HFFc6 (cell line): Measurements from ENCODE around the gene YPEL1. TPM values are rescaled to one million over a fixed set of nuclear protein-coding genes. Genes with fewer than 3 reads are reported as not detected.

Source experiments
- DNase-seq: peaks from one replicate; pipeline ENCODE4 v3.0.0-alpha.2; 2018
- H3K27ac Mint-ChIP-seq: 2 replicates; pipeline ENCODE4 v1.8.0; 2020; ENCODE audit warnings: mild to moderate bottlenecking, mixed read lengths
- H3K27me3 Mint-ChIP-seq: 2 replicates; pipeline ENCODE4 v1.8.0; 2021; ENCODE audit warnings: mild to moderate bottlenecking, moderate library complexity, mixed read lengths; ENCODE audit not compliant: insufficient read depth
- H3K36me3 Mint-ChIP-seq: 2 replicates; pipeline ENCODE4 v1.8.0; 2021; ENCODE audit warnings: low read depth, mixed read lengths
- H3K4me1 Mint-ChIP-seq: 2 replicates; pipeline ENCODE4 v1.8.0; 2020; ENCODE audit warnings: low read depth, mixed read lengths
- H3K4me3 Mint-ChIP-seq: 2 replicates; pipeline ENCODE4 v1.8.0; 2020; ENCODE audit warnings: mild to moderate bottlenecking, moderate library complexity, mixed read lengths
- H3K9me3 Mint-ChIP-seq: 2 replicates; pipeline ENCODE4 v1.8.0; 2020; ENCODE audit warnings: mild to moderate bottlenecking, mixed read lengths
- total RNA-seq, 6 experiments: library from RNA; stranded (reverse); fragmentation: NEBNext Ultra II Directional; extraction: Animal tissue kit (Norgen Biotek cat#: 25700); gene quantifications; 2 replicates in 1 of 6; 3 replicates in 5 of 6; pipeline ENCODE4 v1.2.3, GENCODE V29; 2021
- TF ChIP-seq, protein P1 (sequence below): fragments of 200-600 bp; sonication (generic); IDR thresholded peaks from 2 replicates; pipeline ENCODE4 v1.5.0; 2021; ENCODE audit warnings: antibody characterized with exemption, mild to moderate bottlenecking

The YPEL1 gene
- total RNA-seq, 6 experiments from 2014 or later, result 0.17 to 0.38 (median 0.20) TPM; not detected in 1

DNA sequence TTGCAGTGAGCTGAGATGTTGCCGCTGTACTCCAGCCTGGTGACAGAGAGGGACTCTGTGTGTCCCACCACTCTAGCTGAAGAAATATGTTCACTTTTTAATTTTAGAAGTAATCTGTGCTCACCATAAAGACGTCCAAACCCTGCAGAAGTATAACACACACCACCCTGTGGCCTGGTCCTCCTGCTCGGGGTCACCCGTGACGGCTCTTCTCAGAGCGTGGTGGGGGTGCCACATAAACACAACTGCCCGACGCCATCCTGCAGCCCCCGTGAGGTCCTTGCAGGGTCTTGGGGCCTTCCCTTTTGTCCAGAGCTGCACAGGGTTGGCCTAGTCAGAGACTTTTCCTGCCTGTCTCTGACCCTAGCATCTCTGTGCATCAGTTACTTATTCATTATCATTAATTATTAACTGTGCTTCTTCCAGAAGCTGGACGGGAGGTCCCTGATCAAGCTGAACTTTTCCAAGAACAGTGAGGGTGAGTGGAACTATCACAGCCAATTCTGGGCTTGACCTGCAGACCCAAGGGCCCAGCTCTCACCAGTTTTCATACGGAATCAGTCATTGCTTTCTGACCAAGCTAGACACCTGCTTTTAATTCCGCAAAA is 60.9 kb downstream of the YPEL1 start:
- Mint-ChIP-seq H3K27me3 (peaks cover 3% of the 10 kb centered on the region), H3K4me3 (no peak overlapping the region), H3K4me1 (no peaks in the 10 kb centered on the region), H3K27ac (no peak overlapping the region), H3K36me3 (peaks cover 14% of the 10 kb centered on the region), H3K9me3 (no peaks in the 10 kb centered on the region)
- TF ChIP-seq, protein P1, sequence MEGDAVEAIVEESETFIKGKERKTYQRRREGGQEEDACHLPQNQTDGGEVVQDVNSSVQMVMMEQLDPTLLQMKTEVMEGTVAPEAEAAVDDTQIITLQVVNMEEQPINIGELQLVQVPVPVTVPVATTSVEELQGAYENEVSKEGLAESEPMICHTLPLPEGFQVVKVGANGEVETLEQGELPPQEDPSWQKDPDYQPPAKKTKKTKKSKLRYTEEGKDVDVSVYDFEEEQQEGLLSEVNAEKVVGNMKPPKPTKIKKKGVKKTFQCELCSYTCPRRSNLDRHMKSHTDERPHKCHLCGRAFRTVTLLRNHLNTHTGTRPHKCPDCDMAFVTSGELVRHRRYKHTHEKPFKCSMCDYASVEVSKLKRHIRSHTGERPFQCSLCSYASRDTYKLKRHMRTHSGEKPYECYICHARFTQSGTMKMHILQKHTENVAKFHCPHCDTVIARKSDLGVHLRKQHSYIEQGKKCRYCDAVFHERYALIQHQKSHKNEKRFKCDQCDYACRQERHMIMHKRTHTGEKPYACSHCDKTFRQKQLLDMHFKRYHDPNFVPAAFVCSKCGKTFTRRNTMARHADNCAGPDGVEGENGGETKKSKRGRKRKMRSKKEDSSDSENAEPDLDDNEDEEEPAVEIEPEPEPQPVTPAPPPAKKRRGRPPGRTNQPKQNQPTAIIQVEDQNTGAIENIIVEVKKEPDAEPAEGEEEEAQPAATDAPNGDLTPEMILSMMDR, result no peak
- DNase-seq, result no peak

DNA sequence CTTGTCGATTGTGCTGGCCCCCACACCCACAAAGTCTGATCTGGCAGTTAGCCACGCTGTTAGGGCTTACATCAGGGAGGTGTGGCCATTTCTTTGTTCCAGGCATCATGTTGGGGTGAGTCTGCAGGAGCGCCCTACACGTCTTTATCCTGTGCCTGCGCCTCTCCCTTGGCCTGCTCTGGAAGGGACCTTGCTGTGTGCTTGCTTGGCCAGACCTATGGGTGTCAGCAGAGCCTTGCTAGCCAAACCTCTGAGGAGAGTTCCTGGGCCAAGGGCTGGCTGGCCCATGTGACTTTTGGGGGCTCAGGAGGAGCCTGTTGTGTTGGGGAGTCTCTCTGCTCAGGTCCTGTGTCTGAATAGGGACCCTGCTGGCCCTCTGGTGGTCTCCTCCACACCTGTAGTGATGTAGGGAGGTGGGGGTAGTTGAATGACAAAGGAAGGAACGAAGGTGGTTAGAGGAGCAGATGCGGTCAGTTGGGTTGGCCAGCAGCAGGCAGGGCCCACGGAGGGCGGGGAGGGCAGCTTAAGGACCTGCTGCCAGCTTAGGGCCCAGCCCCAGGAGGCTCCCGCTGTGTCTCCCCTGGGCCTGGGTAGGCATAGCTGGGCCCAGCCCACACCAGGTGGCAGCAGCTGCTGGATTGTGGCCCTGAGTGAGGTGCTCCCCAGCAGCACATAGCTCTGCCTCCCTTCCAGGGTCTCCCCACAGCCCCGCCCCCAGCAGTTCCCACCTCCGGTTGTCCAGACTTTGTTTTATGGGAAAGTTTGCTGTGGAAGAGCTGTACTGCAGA is 61.9 kb downstream of the YPEL1 start:
- no peak overlapping the region for H3K4me3 Mint-ChIP-seq
- H3K27me3 Mint-ChIP-seq, result peaks cover 3% of the 10 kb centered on the region
- no peak for DNase-seq
- H3K4me1 Mint-ChIP-seq, result no peaks in the 10 kb centered on the region
- no peak overlapping the region; the same call in 1 of the 2 replicates for H3K27ac Mint-ChIP-seq
- peaks cover 14% of the 10 kb centered on the region for H3K36me3 Mint-ChIP-seq
- H3K9me3 Mint-ChIP-seq, result no peaks in the 10 kb centered on the region
- TF ChIP-seq, protein P1, result no peak

- Mint-ChIP-seq H3K27ac (no peak overlapping the region), H3K27me3 (peaks cover 6% of the 10 kb centered on the region), H3K4me1 (peaks cover 5% of the 10 kb centered on the region), H3K36me3 (peaks cover 15% of the 10 kb centered on the region), H3K9me3 (no peaks in the 10 kb centered on the region), H3K4me3 (no peak overlapping the region)
- no peak for DNase-seq
- TF ChIP-seq, protein P1, result no peak
These were observed 63.4 kb downstream of the YPEL1 start for GRCh38 chr22:21672107-21672629.

- Mint-ChIP-seq H3K4me1 (peaks cover 18% of the 10 kb centered on the region), H3K36me3 (peaks cover 5% of the 10 kb centered on the region), H3K4me3 (no peak overlapping the region), H3K27ac (peak overlapping the region; percentile 43; the same call in 1 of the 2 replicates), H3K27me3 (peaks cover 11% of the 10 kb centered on the region), H3K9me3 (no peaks in the 10 kb centered on the region)
- TF ChIP-seq, protein P1, result no peak
- no peak for DNase-seq
These were observed 66.6 kb downstream of the YPEL1 start for GRCh38 chr22:21669026-21669425.

DNA sequence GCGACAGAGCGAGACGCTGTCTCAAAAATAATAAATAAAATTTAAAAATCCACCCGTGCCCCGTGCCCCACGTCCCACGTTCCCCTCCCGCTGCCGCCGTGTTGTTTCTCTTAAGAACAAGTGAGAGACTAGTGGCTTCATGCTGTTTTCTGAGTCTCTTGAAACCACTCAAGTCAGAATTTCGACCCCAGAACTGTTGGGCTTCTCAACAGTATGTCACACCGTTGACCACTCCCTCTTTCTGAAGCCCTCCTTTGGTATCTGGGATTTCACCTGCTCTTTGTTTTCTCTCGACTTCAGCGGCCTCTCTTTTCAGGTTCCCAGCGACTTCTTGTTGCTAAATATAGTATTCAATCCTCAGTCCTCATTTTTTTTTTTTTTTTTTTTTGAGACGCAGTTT is 68.8 kb downstream of the YPEL1 start:
- peaks cover 11% of the 10 kb centered on the region for H3K27me3 Mint-ChIP-seq
- TF ChIP-seq, protein P1, result no peak
- H3K4me3 Mint-ChIP-seq, result peak overlapping the region; percentile 98
- peaks cover 5% of the 10 kb centered on the region for H3K36me3 Mint-ChIP-seq
- H3K27ac Mint-ChIP-seq, result peak overlapping the region; percentile 96
- no peak for DNase-seq
- H3K9me3 Mint-ChIP-seq, result no peaks in the 10 kb centered on the region
- peaks cover 18% of the 10 kb centered on the region for H3K4me1 Mint-ChIP-seq
